SK-N-SH (cell line): ENCODE results near the gene ASTN2.

Source experiments
- CHD2 ChIP-seq: fragments of 150-350 bp; IDR thresholded peaks from 2 replicates; pipeline ENCODE4 v1.6.1; 2018; ENCODE audit warnings: low read length; ENCODE audit not compliant: partially characterized antibody
- EP300 ChIP-seq, 2 experiments: IDR thresholded peaks; 2 replicates each; pipeline versions ENCODE4 v1.4.0 to v1.6.1; 2012; ENCODE audit warnings: borderline replicate concordance in 1 of 2, low read depth in 1 of 2, low read length in 1 of 2
- EZH2phosphoT487 ChIP-seq: fragments of 200-600 bp; sonication (generic); IDR thresholded peaks from 2 replicates; pipeline ENCODE4 v1.6.1; 2017; ENCODE audit warnings: low read depth, mixed run types, mild to moderate bottlenecking, antibody characterized with exemption, moderate library complexity, borderline replicate concordance
- FOXM1 ChIP-seq: IDR thresholded peaks from 2 replicates; pipeline ENCODE4 v1.4.0; 2012; ENCODE audit warnings: low read depth, mild to moderate bottlenecking
- NRF1 ChIP-seq: IDR thresholded peaks from 2 replicates; pipeline ENCODE4 v1.6.1; 2012; ENCODE audit warnings: low read depth, mild to moderate bottlenecking, low read length
- POLR2AphosphoS5 ChIP-seq: IDR thresholded peaks from 2 replicates; pipeline ENCODE4 v1.6.1; 2012; ENCODE audit warnings: low read depth, low read length
- SIN3A ChIP-seq: IDR thresholded peaks from 2 replicates; pipeline ENCODE4 v1.6.1; 2012; ENCODE audit warnings: low read depth, mild to moderate bottlenecking, low read length, moderate library complexity, borderline replicate concordance
- TCF12 ChIP-seq: IDR thresholded peaks from 2 replicates; pipeline ENCODE4 v1.4.0; 2012
- YY1 ChIP-seq: IDR thresholded peaks from 2 replicates; pipeline ENCODE4 v1.4.0; 2012; ENCODE audit warnings: low read depth, mild to moderate bottlenecking
- TF ChIP-seq, protein P1 (sequence below): fragments of 200-600 bp; sonication (generic); IDR thresholded peaks from 2 replicates; pipeline ENCODE4 v1.6.1; 2017; ENCODE audit warnings: antibody characterized with exemption, mild to moderate bottlenecking, moderate library complexity
- TF ChIP-seq, protein P2 (sequence below): IDR thresholded peaks from 2 replicates; pipeline ENCODE4 v1.4.0; 2012; ENCODE audit warnings: low read depth

DNA sequence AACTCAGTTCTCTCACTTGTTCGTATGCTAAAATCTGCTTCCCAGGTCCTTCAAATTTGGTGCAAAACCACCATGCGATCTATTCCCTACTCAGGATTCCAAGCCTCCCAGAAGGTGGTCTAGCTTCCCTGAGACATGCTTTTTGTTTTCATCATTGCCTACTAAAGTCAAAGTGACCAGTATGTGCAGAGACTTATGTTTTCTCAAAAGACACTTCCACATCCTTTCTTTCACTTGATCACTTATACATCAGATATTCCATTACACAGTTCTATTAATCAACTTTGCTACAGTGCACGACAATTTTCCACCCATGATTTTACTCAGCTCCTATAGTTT is 1019.2 kb downstream of the ASTN2 start:
- TF ChIP-seq, protein P1, sequence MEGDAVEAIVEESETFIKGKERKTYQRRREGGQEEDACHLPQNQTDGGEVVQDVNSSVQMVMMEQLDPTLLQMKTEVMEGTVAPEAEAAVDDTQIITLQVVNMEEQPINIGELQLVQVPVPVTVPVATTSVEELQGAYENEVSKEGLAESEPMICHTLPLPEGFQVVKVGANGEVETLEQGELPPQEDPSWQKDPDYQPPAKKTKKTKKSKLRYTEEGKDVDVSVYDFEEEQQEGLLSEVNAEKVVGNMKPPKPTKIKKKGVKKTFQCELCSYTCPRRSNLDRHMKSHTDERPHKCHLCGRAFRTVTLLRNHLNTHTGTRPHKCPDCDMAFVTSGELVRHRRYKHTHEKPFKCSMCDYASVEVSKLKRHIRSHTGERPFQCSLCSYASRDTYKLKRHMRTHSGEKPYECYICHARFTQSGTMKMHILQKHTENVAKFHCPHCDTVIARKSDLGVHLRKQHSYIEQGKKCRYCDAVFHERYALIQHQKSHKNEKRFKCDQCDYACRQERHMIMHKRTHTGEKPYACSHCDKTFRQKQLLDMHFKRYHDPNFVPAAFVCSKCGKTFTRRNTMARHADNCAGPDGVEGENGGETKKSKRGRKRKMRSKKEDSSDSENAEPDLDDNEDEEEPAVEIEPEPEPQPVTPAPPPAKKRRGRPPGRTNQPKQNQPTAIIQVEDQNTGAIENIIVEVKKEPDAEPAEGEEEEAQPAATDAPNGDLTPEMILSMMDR, result no peak
- TF ChIP-seq, protein P2, sequence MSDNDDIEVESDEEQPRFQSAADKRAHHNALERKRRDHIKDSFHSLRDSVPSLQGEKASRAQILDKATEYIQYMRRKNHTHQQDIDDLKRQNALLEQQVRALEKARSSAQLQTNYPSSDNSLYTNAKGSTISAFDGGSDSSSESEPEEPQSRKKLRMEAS, result no peak
- TF ChIP-seq NRF1, result no peak
- no peak for TF ChIP-seq POLR2AphosphoS5
- TF ChIP-seq TCF12, result no peak
- TF ChIP-seq EP300 (IDR thresholded peaks at IDR 0.05; ENCODE audit: borderline replicate concordance in 1 of 2, low read depth in 1 of 2, low read length in 1 of 2), result no peak
- TF ChIP-seq SIN3A, result no peak
- TF ChIP-seq YY1, result no peak
- no peak for TF ChIP-seq CHD2
- TF ChIP-seq FOXM1, result no peak
- no peak for TF ChIP-seq EZH2phosphoT487
